H1 (cell line): ENCODE data around the gene PLEKHA5.

ENCODE experiments used
- ATF3 ChIP-seq: IDR thresholded peaks from 2 replicates; pipeline ENCODE4 v1.6.1; 2011; ENCODE audit warnings: low read depth, mild to moderate bottlenecking, low read length; ENCODE audit not compliant: insufficient read depth
- CHD1 ChIP-seq: IDR thresholded peaks from 2 replicates; pipeline ENCODE4 v1.6.1; 2012; ENCODE audit warnings: low read depth, low read length, improper control_type of control experiment
- CHD7 ChIP-seq: fragments of 300-600 bp; sonication (generic); IDR thresholded peaks from 2 replicates; pipeline ENCODE4 v1.7.1; 2012; ENCODE audit warnings: low read length, moderate library complexity, mild to moderate bottlenecking, inconsistent platforms; ENCODE audit not compliant: insufficient replicate concordance
- CTCF ChIP-seq, 3 experiments: IDR thresholded peaks; 1 replicate in 2 of 3; 2 replicates in 1 of 3; pipeline versions ENCODE4 v1.5.1 to v1.6.1; 2011; ENCODE audit warnings: low read length in 3 of 3, mild to moderate bottlenecking in 3 of 3, inconsistent platforms in 2 of 3, low read depth in 1 of 3, moderate library complexity in 1 of 3; ENCODE audit not compliant: insufficient read depth in 1 of 3; ENCODE audit errors: control extremely low read depth in 1 of 3
- KDM5A ChIP-seq: fragments of 200-600 bp; IDR thresholded peaks from 2 replicates; pipeline ENCODE4 v1.7.1; 2012; ENCODE audit warnings: mild to moderate bottlenecking, low read length, inconsistent platforms, mixed read lengths
- MAX ChIP-seq: IDR thresholded peaks from 2 replicates; pipeline ENCODE4 v1.6.1; 2012; ENCODE audit warnings: inconsistent platforms
- POLR2A ChIP-seq, 2 experiments: IDR thresholded peaks; 1 replicate in 1 of 2; 2 replicates in 1 of 2; pipeline ENCODE4 v1.6.1; 2011; ENCODE audit warnings: low read depth in 2 of 2, low read length in 2 of 2, mild to moderate bottlenecking in 2 of 2; ENCODE audit errors: control extremely low read depth in 1 of 2
- POLR2AphosphoS5 ChIP-seq: IDR thresholded peaks from 2 replicates; pipeline ENCODE4 v1.6.1; 2011; ENCODE audit warnings: low read depth, low read length
- RXRA ChIP-seq: IDR thresholded peaks from 2 replicates; pipeline ENCODE4 v1.6.1; 2011; ENCODE audit warnings: low read depth, mild to moderate bottlenecking, low read length, moderate library complexity; ENCODE audit not compliant: insufficient read depth

GRCh38 chr12:19191563-19191962 lies 62.0 kb downstream of the PLEKHA5 start:
- TF ChIP-seq CHD1 = no peak
- no peak for TF ChIP-seq CTCF (IDR thresholded peaks at IDR 0.05; ENCODE audit: control extremely low read depth in 1 of 3, insufficient read depth in 1 of 3, low read depth in 1 of 3, low read length in 3 of 3)
- TF ChIP-seq POLR2A (IDR thresholded peaks at IDR 0.05; ENCODE audit: control extremely low read depth in 1 of 2, low read depth in 2 of 2, low read length in 2 of 2) = no peak
- no peak for TF ChIP-seq KDM5A
- no peak for TF ChIP-seq MAX
- TF ChIP-seq RXRA = no peak
- no peak for TF ChIP-seq ATF3
- no peak for TF ChIP-seq CHD7
- TF ChIP-seq POLR2AphosphoS5 = no peak
